ENCODE results near the gene MOB3B. TPM values are rescaled to one million over a fixed set of nuclear protein-coding genes. Genes with fewer than 3 reads are reported as not detected.
A peak's percentile ranks its signal among the peaks of the same experiment; 100 is the strongest.

The MOB3B gene
- total RNA-seq, 2 experiments from 2014 or later, result 0.05 to 0.13 TPM

DNA sequence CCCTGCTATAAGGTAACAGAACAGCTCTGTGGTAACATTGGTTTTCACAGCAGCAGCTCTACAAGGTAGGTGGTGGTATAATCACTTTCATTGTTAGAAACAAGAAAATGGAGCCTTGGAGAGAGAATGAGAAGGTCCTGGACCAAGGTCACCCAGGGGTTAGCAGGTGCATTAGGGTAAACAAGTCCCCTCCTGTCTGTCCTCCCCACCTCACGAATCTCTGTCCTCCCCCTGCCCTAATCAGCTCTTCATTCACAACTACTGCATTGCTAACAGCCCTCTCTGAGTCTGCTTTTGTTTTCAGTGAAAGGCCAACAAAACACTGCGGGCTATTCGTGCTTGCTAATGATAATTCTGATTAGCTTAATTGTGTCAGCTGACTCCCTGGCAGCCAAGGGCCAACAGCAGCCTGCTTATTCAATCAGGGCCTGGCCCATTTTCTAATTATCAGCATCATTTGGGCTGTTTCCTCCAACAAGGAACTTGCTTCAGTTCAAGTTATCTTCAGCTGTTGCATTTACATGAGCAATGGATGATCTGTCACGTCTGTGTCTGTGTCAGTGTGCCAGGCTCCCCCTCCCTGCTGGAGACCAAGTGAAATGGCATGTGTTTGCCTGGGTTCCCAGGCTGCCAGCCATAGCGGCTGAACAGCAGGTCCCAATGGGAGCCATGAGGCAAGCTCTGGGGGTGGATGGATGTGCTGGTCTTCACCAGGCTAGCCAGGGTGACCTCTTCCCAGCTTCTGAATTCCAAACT, 176.0 kb downstream of the MOB3B start:
- ChIA-PET CTCF (interaction anchor here (1.1 to 1.3 kb wide), 2 partner anchors 21 to 176 kb away, joined by 4 read pairs; partner anchors contain the start of gene MOB3B), POLR2A (interaction anchor here (0.9 kb wide), 1 partner anchor 10 kb away, joined by 3 read pairs; no protein-coding TSS in a partner anchor)
- H3K4me1 Mint-ChIP-seq, result peaks cover 22% of the 10 kb centered on the region
- H3K27ac Mint-ChIP-seq, result no peak overlapping the region
- no peak overlapping the region for H3K4me3 Mint-ChIP-seq
- DNase-seq, result no peak
- no peaks in the 10 kb centered on the region for H3K27me3 Mint-ChIP-seq
- no peaks in the 10 kb centered on the region for H3K36me3 Mint-ChIP-seq (ENCODE audit: low read depth)
- H3K9me3 Mint-ChIP-seq, result no peaks in the 10 kb centered on the region

DNA sequence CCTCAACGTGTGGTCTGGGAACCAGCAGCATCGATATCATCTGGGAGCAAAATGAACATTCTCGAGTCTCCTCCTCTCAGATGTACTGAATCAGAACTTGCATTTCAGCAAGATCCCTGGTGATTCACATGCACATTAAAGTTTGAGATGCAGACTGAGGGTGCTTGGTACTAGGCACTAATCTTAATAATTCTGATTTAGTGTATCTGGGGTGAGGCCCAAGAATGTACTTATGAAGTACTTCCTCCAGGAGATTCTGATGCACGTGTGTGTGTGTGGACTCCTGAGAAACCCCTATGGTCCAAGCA, 176.5 kb downstream of the MOB3B start:
- Mint-ChIP-seq H3K4me3 (no peak overlapping the region), H3K4me1 (peaks cover 22% of the 10 kb centered on the region), H3K27ac (no peak overlapping the region), H3K27me3 (no peaks in the 10 kb centered on the region), H3K9me3 (no peaks in the 10 kb centered on the region), H3K36me3 (ENCODE audit: low read depth) (no peaks in the 10 kb centered on the region)
- no peak for DNase-seq
- ChIA-PET POLR2A (no interaction called here), CTCF (interaction anchor here (1.1 to 1.3 kb wide), 2 partner anchors 20 to 177 kb away, joined by 4 read pairs; partner anchors contain the start of gene MOB3B)

DNA sequence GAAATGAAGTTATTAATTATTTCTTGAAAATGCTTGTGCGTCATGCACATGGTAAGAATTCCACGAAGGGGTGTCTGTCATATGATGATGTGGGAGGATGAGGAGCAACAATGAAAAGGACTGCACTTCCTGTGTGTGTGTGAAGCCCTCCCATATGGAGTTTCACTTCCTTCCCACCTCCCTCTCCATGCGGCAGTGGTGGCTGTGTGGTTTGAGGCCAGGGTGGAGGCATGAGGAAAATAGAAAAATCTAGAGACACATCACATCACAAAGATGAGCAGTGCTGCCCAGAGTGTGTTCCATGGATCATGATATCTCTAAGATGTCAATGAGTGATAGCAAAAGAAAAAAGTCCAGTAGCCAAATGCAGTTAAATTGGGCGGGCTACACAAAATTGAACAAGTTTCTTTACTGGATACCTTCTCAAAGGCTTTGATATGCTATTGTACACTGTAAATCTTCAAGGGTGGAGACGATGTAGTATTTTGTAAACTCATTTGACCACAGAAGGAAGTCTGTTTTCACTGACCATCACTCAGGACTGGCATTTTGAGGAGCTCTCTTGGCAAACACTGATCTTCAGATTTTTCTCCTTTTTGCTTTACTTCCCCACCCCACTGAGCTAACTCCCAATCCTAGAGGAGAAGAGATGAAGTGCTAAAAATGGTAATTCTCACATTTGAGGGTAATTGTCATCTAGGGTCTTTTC, 177.0 kb downstream of the MOB3B start:
- POLR2A ChIA-PET, result no interaction called here
- Mint-ChIP-seq H3K9me3 (no peaks in the 10 kb centered on the region), H3K36me3 (ENCODE audit: low read depth) (no peaks in the 10 kb centered on the region), H3K4me1 (peaks cover 25% of the 10 kb centered on the region), H3K27me3 (no peaks in the 10 kb centered on the region), H3K27ac (peak overlapping the region; percentile 14), H3K4me3 (no peak overlapping the region)
- peak; percentile 19 for DNase-seq
- CTCF ChIA-PET, result interaction anchor here (1.3 kb wide), 1 partner anchor 177 kb away, joined by 4 read pairs; the partner anchor contains the start of gene MOB3B

DNA sequence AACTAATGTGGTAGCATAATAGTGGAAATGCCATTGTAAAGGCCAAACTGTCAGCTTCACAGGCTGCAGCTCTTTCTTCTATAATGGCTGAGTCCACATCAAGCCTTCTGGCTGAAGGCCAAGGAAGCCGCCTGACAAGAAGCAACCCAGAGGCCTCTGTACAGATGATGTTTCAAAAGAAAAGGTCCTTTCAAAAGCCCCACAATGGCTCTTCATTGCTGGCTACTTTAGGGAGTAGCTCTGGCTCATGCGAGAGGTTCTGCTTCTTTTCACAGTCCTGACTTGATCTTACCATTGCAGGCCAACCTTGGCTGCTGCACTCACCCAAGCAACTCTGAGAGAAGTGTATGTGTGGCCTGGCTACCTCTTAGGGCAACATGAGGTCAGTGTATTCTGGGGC, 178.2 kb downstream of the MOB3B start:
- no peak overlapping the region for H3K4me3 Mint-ChIP-seq
- POLR2A ChIA-PET, result no interaction called here
- H3K27ac Mint-ChIP-seq, result no peak overlapping the region
- CTCF ChIA-PET, result no interaction called here
- no peak for DNase-seq
- no peaks in the 10 kb centered on the region for H3K36me3 Mint-ChIP-seq (ENCODE audit: low read depth)
- H3K9me3 Mint-ChIP-seq, result no peaks in the 10 kb centered on the region
- peaks cover 25% of the 10 kb centered on the region for H3K4me1 Mint-ChIP-seq
- H3K27me3 Mint-ChIP-seq, result no peaks in the 10 kb centered on the region

DNA sequence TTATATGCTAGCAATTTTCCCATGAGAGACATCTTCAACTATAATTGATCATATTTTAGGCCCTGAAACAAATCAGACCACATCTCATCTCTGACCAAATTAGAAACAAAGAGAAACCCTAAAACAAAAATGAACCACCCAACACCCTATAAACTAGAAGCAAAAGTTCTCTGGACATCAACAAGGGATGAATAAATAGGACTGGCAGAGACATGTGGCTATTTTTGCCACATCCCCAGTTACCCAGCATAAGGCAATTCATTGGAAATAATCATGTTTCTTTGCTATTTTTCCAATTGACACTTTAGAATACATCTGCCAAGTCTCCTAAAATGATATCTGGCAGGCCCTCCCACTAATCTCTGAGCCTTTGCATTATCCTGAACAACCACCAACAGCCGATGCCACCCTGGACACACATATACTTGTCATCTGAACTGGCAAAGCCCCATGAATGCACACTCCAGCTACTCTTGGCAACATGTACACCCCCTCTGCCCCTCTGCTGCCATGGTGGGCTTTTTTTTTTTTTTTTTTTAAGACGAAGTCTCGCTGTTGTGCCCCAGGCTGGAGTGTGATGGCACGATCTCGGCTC, 179.1 kb downstream of the MOB3B start:
- Mint-ChIP-seq H3K27ac (no peak overlapping the region), H3K4me1 (peaks cover 25% of the 10 kb centered on the region), H3K9me3 (no peaks in the 10 kb centered on the region), H3K36me3 (ENCODE audit: low read depth) (no peaks in the 10 kb centered on the region), H3K27me3 (no peaks in the 10 kb centered on the region), H3K4me3 (no peak overlapping the region)
- ChIA-PET POLR2A (interaction anchor here (0.8 kb wide), 1 partner anchor 11 kb away, joined by 3 read pairs; no protein-coding TSS in a partner anchor), CTCF (no interaction called here)
- no peak for DNase-seq

DNA sequence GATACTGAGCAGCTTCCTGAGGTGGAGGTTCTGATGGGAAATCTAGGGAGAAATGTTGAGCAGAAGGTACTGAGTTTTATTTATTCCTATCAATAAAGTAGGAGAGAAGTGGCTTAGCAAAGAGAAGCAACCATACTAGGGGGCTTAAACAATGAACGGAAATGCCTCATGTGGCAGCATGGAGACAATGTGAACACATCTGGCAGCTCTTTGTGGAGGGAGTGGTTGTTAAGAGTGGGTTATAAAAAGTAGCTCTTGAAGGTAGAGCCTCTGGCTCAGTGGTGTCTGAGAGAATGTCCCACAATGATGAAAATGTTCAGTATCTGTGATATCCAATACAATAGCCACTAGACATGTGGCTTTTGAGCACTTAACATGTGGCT, 179.9 kb downstream of the MOB3B start:
- Mint-ChIP-seq H3K4me3 (no peak overlapping the region), H3K9me3 (no peaks in the 10 kb centered on the region), H3K4me1 (peaks cover 25% of the 10 kb centered on the region), H3K36me3 (ENCODE audit: low read depth) (no peaks in the 10 kb centered on the region), H3K27me3 (no peaks in the 10 kb centered on the region), H3K27ac (no peak overlapping the region)
- ChIA-PET POLR2A (interaction anchor here (0.8 kb wide), 1 partner anchor 12 kb away, joined by 3 read pairs; no protein-coding TSS in a partner anchor), CTCF (no interaction called here)
- no peak for DNase-seq

DNA sequence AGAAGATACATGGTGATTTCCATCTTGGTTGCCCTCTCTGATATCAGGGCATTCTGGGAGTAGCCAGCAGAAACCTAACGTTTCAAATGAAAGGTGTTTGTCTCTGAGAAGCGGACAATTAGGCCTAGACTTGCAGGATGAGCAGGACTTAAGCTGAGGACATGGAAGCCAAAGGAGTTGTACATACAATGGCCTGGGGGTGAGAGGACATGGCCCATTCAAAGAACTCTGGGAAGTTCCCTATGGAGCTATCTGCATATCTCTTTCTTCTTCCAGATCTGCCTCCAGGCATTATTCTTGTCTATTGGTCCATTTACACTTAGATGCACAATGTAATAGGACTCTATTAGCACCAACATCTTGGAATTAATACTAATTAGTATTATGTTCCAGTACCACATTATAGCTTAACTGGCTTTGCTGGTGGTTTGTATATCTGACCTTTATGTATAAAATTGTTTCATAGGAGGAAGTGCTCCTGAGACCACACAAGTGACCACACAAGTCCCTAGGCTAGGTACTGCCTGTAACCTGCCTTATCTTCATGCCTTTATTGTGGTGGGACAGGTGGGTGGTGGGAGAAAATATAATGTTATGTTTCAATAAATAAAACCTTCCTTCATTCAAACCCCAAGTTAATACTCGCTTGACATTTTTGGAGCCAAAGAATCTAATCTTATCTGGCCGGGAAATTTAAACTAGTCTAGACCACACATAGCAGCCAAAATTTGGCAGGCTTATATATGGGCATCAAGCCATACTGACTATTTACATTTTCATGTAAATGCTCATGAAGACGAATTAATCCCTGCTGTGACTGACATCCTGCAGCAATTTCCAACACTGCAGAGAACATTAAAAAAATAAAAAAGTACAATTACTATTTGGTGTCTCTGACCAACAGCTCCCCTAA, 180.6 kb downstream of the MOB3B start:
- Mint-ChIP-seq H3K4me1 (peaks cover 25% of the 10 kb centered on the region), H3K27ac (no peak overlapping the region), H3K4me3 (no peak overlapping the region), H3K9me3 (no peaks in the 10 kb centered on the region), H3K36me3 (ENCODE audit: low read depth) (no peaks in the 10 kb centered on the region), H3K27me3 (no peaks in the 10 kb centered on the region)
- CTCF ChIA-PET, result no interaction called here
- POLR2A ChIA-PET, result interaction anchor here (0.8 kb wide), 1 partner anchor 13 kb away, joined by 3 read pairs; no protein-coding TSS in a partner anchor
- DNase-seq, result no peak

DNA sequence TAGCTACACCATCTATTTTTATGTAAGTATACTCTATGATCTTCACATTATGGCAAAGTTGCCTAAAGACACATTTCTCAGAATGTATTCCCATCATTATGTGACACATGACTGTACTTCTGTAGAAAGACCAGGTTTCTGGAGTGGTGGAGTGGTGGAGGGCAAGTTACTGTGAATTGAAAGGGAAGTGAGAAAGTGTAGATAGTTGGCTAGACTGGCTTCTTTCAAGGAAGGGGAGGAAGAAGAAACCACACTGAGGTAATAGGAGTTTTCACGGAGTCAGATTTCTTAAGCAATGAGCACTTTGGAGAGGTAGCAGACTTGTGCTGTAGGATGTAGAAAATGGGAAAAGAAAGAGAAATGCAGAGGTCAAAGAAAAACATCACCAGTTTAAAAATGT, 181.7 kb downstream of the MOB3B start:
- DNase-seq, result no peak
- Mint-ChIP-seq H3K4me1 (peaks cover 15% of the 10 kb centered on the region), H3K36me3 (ENCODE audit: low read depth) (no peaks in the 10 kb centered on the region), H3K9me3 (no peaks in the 10 kb centered on the region), H3K4me3 (no peak overlapping the region), H3K27me3 (no peaks in the 10 kb centered on the region), H3K27ac (no peak overlapping the region)
- CTCF ChIA-PET, result no interaction called here
- POLR2A ChIA-PET, result no interaction called here

DNA sequence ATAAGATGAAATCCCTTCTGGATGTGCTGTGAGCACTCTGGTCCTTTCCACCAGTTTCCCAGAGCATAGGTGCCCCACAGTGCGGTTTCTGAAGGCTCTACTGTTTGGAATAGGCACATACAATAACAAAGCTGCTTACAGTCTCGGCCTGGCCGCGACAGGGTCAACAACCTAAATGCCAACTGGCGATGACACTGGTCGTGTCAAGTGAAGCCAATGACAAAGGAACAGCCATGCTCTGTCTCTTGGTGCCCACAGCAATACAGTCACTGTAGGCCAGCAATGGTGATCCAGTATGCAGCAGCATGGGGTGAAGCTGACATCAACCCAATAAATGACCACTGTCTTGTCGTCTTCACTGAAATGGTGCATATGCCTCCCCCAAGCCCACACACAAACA, 184.8 kb downstream of the MOB3B start:
- Mint-ChIP-seq H3K4me3 (no peak overlapping the region), H3K36me3 (ENCODE audit: low read depth) (no peaks in the 10 kb centered on the region), H3K4me1 (peaks cover 3% of the 10 kb centered on the region), H3K27ac (no peak overlapping the region), H3K27me3 (no peaks in the 10 kb centered on the region), H3K9me3 (no peaks in the 10 kb centered on the region)
- ChIA-PET POLR2A (no interaction called here), CTCF (interaction anchor here (1.4 kb wide), 1 partner anchor 12 kb away, joined by 4 read pairs; no protein-coding TSS in a partner anchor)
- no peak for DNase-seq

DNA sequence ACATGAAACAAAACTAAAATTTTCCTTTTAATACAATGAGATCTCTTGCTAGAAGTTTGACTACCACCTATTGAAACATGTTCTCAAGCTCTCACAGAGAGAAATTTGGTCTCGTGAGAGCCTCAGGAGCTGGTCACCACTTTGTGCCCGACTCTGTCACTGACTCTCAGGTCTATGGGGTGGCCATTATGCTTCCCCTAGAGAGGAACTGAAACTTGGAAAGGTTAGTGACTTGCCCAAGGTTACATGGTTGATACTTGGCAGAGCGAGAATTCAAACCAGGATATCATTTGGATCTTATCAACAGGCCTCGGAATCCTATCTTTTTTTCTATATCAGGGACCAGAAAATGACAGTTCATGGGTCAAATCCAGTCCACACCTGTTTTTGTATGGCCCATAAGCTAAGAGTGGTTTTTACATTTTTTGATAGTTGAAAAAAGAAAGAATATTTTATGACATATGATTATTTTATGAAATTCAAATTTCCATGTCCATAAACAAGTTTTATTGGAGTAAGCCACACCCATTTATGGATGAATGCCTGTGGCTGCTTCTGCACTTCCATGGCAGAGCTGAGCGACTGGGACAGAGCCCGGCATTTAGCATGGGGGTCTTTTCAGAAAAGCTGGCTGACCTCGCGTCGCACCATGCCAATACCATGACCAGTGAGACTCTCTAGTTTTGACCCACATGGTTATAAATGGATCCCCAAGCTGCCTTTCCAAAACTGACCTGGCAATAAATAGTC, 187.9 kb downstream of the MOB3B start:
- H3K27ac Mint-ChIP-seq, result no peak overlapping the region
- no peaks in the 10 kb centered on the region for H3K4me1 Mint-ChIP-seq
- no peak overlapping the region for H3K4me3 Mint-ChIP-seq
- H3K27me3 Mint-ChIP-seq, result no peaks in the 10 kb centered on the region
- no peaks in the 10 kb centered on the region for H3K9me3 Mint-ChIP-seq
- POLR2A ChIA-PET, result no interaction called here
- CTCF ChIA-PET, result no interaction called here
- no peak for DNase-seq
- no peaks in the 10 kb centered on the region for H3K36me3 Mint-ChIP-seq (ENCODE audit: low read depth)

DNA sequence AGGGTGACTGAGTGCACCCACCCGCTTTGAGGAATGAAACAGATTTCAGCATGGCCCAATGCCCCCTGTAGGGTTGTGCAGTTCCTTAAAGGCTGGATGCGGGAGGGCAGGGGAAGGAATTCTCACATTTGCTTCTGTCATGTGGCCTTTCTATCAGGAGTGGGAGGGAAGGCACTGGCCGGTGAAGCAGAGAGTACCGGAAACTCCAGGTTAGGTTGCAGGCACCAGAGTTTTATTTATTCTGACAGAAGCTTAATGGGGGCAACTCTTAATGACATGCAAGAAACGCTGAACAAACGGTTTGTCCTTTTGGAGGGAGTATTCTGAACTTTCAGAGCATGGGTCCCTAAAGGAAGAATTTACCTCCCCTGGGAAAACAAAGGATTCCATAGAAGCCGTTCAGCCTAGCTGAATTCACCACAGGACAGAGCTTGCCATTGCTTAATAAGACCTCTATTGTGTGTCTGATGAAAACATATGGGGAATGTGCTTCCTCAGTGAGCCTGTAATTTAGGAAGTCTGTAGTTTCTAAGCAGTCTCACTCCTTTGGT, 188.6 kb downstream of the MOB3B start:
- Mint-ChIP-seq H3K27me3 (no peaks in the 10 kb centered on the region), H3K4me3 (no peak overlapping the region), H3K27ac (no peak overlapping the region), H3K36me3 (ENCODE audit: low read depth) (no peaks in the 10 kb centered on the region), H3K9me3 (no peaks in the 10 kb centered on the region), H3K4me1 (no peaks in the 10 kb centered on the region)
- ChIA-PET POLR2A (no interaction called here), CTCF (no interaction called here)
- DNase-seq, result no peak

DNA sequence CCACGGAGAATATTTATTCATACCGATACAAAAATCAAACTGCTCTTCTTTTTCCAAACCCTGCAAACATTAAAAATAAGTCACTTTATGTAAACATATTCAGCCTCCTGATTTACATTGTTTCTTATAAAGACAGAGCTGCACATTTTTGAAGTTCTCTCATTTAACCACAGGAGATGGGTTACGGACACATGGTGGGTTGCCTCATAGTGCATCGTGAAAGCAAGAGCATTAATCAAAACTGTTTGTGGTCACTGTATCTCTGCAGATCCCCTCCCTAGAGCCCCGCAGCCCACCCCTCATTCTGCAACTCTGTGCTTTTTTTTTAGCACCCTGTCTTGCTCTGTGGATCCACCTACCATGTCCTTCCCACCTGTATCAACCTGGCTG, 189.3 kb downstream of the MOB3B start:
- Mint-ChIP-seq H3K4me1 (no peaks in the 10 kb centered on the region), H3K27ac (no peak overlapping the region), H3K27me3 (peaks cover 3% of the 10 kb centered on the region), H3K9me3 (no peaks in the 10 kb centered on the region), H3K4me3 (no peak overlapping the region), H3K36me3 (ENCODE audit: low read depth) (no peaks in the 10 kb centered on the region)
- DNase-seq, result no peak
- POLR2A ChIA-PET, result no interaction called here
- CTCF ChIA-PET, result no interaction called here

Data from activated CD4-positive, alpha-beta memory T cell treated with anti-CD3 and anti-CD28 coated beads, Interleukin-2, amount 10 ng/mL, durations not matched to agents 7 days and 5 days (primary cell).